B cell (primary cell): ENCODE measurements around the gene PTPRN2.

Source experiments
- CTCF ChIP-seq: fragments of 200-600 bp; IDR thresholded peaks from one replicate; pipeline ENCODE4 v1.8.0; 2022; ENCODE audit warnings: antibody characterized with exemption, mild to moderate bottlenecking
- EZH2 ChIP-seq: IDR thresholded peaks from 2 replicates; pipeline ENCODE4 v1.6.1; 2012; ENCODE audit warnings: borderline replicate concordance, low read depth, mild to moderate bottlenecking, moderate library complexity, low read length; ENCODE audit not compliant: insufficient read depth, poor library complexity, severe bottlenecking

DNA sequence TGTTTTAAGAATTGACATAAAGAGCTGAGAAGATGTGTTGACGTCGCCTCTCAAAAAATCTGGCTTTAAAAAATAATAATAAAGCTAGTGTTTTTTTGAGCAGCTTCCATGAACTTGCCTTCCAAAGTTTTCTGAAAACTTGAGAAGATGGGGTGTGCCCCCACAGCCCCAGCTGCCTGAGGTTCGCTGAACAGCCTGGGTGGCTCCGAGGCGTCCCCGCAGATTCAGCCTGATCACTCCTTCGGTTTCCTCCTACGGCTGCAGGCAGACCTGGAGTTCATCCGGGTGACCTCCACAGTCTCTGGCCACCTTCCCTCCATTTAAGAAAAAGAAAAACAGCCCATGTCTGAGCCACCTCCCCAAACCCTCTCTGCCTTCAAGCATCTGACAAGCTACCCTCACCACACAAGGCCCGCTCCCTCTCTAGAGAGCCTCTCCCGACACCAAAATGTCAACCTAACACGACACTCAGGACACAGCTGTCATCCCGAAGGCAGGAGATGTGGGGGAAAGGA lies 177.8 kb downstream of the PTPRN2 start:
- TF ChIP-seq CTCF, result no peak
- TF ChIP-seq EZH2, result no peak
